GM04504 (cell line): ENCODE measurements around the gene C18orf63.
"Not testable (repeated sequence)": the region's sequence is repeated elsewhere in the genome, so short reads cannot be mapped to it uniquely, and the experiment has no call there.

ENCODE experiments used
- DNase-seq: peaks from one replicate; pipeline ENCODE4 v3.0.0-alpha.2; 2012; ENCODE audit warnings: low read depth

Gene C18orf63

DNA sequence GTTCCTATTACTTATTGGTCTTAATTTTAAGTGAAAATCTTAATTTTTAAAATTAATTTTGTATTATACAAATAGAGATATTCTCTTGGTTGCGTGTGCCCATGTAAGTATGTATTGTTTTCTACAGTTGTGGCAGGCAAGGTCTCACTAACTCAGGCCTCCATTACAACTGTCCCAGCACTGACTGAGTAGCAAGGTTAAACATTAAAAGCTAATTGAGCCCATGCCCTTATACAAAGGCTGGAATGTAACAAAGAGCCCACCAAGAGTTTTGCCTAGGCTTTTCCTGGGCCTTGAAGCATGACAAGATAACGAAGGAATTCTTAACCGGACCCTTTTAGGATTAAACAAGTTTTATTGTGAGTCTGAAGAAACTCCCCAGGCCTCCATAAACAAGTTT is 11.2 kb downstream of the C18orf63 start:
- DNase-seq, result not testable (repeated sequence)

DNA sequence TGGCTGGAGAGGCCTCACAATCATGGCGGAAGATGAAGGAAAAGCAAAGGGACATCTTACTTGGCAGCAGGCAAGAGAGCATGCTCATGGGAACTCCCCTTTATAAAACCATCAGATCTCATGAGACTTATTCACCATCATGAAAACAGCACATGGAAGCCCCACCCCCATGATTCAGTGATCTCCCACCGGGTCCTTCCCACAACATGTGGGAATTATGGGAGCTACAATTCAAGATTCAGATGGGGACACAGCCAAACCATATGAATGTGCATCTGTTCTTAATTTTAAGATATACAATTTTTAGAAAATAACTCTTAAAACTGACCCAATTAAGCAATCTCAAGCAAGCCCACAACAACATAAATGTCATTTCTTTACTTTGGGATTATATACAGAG is 12.6 kb downstream of the C18orf63 start:
- no peak for DNase-seq

DNA sequence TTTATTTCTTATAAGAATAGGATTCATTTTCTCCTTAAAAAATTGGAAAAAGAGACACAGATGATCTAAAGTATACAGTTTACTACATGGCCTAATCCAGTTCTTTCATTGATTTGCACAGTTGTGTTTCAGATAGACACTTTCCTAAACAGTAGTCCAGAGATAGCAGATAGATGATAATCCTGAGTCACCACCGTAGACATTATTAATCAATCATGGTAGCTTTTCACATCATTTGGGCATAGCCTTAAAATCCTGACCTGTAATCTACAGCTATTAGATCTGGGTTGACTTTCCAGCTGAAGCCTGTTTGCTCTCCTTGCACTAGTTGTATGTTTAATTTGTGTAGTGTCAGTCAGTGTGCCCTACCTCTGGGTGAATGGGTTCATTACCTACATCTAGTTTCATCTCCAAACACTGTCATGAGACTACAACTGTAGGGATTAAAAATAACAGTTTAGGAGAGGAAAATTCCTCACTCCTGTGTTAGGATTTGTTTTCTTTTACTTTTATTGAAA is 14.1 kb downstream of the C18orf63 start:
- DNase-seq, result no peak

DNA sequence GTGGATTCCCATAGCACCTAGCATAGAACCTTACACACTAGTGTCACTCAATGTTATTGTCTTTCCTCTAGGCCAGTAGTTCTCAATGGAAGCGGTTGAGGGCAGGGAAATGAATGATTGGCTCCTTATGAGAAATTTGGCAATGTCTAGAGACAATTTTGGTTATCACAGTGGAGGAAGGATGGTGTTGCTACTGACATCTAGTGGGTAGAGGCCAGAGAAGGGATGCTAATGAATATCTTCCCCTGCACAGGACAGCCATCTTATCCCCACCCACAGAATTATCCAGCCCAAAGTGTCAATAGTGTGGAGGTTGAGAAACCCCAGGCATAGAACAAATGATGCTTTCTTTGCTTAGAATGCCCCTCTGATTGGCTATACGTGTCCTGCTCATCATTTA is 15.8 kb downstream of the C18orf63 start:
- peak; percentile 41 for DNase-seq

DNA sequence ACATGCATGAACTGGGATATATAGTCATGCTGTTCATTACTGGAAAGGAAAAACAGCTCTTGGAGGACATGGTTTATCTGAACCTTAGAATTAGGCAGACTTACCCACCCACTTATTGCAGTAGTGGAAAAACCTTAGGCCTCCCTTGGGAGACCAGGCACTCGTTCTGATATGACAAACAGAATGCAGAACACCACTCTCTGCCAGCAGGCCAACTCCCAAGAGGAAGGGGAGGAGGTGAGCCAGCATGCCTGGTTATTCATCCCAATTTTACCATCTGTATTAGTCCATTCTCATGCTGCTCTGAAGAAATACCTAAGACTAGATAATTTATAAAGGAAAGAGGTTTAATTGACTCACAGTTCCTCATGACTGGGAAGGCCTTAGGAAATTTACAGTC is 17.5 kb downstream of the C18orf63 start:
- no peak for DNase-seq

DNA sequence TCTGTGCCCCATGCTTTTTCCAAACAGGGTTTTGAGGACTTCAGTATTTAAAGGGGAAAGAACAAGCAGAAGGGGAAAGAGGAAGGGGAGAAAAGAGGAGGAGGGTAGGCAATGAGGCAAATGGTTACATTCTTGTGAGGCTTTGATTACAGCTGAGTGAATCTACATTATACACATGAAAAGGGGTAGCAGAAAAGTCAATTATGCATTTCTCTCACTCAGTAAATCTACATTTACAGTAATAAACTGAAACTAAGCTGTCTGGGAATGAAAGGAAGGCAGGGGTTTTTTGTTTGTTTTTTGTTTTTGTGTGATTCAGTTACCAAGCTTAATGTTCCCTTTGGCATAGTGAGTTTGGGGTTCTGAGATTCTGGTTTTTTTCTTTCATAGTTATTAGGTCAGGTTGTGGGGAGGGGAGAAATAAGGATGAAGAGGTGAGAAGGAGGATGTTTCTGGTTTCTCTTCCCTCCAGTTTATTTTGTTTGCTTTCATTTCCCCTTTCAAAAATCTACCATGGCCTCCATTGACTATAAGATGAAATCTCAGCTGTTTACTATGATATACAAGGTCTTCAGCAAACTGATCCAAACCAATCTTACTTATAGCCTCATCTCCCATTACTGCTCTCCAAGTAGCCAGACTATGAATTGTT is 18.7 kb downstream of the C18orf63 start:
- DNase-seq, result no peak

DNA sequence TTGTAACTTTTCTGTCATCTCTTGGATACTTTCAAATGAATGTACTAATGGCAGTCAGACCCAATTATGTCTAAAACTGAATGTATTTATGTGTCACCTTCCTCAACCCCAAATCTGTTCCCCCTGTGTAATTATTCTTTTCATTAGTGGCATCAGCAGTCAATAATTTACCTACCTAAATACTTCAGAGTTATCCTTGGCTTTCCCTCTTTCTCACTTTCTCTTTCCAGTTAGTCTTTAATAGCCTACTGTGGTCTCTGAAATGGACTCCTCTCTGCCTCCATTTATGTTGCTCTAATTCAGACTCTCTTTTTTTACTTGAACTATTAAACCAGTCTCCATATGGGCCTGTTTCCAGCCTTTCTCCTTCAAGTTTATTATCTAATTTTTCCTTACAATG is 21.0 kb downstream of the C18orf63 start:
- DNase-seq, result no peak

DNA sequence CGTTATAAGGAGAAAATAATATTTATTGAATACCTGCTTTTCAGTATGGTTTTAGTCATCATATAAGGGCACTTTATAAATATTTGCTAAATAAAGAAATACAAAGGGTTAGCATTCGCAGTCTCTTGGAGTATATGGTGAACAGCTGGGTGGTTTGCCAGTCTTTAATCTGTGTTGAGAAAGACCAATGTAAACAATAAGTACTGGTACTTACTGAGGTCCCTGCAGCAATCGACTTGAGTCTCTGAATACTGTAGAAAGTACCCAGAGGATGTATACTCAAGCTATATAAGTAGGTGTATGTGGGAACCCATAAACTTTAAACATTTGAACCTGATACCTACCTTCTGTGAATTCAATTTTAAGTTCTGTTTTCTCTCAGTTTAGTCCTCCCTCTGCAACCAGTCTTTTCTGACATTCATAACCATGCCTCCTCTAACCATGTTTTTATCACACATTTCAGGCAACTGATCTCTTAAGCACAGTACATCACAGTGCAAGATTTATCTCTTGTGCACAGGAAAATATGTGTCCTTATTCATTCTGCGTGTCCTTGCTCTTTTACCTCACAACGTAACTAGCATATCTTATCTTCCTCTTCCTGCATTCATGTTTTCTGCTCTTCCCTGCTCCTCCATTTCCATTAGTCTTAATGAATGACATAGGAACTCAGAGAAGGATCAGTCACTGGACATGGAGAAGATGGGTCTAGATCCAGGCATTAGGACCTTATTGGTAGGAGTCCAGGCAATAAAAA is 21.7 kb downstream of the C18orf63 start:
- no peak for DNase-seq

DNA sequence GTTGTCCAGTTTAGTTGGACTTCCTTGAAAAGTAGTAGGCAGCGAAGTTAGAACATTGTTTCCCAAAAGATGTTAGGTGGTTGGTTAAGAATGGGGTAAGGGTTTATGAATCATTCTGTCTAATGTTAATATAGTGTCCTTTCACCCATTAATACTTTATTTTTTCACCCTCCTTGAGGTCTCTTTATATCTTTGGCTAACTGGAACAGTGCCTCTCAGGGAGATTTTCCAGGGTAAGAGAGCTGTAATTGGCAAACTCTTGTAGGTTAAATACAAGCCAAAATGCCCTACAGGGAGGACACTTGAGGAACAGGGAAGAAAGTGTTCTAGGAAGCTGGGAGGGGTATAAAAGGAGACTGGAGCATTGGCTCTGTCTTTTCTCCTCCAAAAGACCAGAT is 22.3 kb downstream of the C18orf63 start:
- no peak for DNase-seq

DNA sequence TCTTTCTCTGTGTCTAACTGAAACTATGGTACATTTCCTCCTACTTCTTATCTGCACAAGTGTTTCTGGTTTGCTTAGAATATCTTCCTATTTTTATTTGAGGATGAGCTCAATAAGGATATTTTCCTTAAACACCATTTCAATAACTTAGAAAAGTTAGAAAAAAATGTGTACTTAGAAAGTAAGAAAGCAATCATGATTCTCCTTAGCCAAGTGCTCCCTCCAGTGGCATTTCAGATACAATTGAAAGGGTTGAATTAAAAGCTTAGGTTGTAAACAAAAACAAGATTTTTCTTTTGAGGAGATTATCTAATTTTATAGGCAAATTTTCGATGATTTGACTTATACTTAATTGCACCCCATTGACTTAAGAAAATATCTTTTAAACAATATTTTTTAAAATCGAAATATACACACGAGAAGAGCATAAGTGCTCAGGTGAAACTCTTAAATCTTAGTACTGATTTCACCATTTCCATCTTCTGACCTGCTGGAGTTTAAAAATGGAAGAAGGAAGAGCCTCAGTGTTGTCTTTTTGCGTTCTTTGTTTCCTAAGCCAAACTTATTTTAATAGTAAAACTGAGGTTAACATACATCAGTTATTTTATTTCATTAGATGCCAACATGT is 26.9 kb downstream of the C18orf63 start:
- peak; percentile 21 for DNase-seq

DNA sequence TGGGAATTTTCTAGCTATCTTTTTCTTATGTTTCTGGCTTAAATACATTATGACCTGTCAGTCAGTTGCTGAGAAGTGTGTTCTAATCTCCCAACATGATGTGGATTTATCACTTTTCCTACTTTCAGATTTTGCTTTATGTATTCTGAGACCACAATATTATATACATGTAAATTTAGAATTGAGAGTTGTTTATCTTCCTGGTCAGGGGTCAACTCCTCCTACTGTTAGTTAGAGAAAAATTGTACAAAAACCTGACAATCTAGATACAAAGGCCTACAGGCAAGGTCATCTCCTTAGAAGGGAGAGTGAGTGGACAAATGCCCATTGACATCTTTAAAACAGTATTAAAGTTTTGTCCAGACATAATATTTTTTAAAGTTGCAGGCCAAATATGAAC is 30.6 kb downstream of the C18orf63 start:
- DNase-seq, result no peak

DNA sequence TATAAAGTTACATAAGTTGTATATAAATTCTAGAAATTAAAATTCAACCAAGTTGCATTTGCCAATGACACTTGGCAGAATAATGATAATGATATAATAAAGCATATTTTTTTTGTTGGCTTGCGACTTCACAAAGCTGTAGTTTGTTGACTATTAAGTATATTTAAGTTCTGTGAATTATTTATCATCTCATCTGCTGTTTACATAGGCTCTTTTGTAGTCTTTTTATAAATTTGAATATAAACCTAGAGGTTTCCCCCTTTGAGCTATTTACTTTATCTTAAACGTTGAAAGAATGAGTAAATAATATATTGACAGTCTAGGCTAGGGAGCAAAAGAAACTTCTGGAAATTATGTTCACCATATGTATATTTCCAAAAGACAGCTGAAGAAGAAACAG is 32.9 kb downstream of the C18orf63 start:
- DNase-seq, result no peak

DNA sequence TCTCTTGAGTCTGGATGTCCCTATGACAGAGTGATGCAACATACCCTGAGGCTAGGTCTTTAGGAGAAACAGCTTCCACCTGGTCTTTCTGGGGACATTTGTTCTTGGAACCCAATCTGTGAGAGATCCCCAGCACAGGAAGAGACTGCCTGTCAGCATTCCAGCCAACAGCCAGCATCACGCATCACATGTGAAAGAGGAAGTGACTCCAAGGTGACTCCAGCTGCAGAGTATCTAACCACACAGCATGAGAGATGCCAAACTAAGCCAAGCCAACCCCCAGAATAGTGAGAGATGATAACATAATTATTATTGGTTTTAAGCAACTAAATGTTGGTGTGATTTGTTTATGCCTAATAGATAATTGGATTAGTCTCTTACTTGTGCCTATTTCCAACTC is 35.7 kb downstream of the C18orf63 start:
- peak; percentile 33 for DNase-seq

DNA sequence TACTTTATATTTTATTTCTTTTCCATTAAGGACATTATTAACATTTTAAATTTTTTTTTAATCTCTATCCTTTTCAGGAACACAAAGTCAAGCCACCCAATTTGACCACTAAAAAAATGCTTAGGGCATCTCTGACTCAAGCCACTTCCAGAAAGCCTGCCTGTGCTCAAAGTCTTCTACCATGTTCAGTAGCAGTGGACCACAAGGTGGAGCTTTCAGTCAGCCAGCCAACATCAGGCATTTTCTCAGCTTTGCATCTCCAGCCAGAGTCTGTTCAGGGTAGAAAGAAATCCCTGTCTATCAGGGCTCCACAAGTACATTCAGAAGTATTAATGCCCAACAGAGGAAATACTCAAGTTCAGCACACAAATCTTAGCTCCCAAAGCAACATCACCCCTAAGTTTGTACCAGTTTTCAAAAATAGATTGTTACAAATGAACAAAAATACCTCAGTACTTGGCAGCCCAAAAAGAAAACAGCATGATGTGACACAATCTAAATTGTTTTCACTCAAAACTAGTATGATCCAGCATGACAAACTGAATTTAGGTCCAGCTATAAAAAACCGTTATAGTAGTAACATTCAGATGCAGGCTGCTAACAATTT is 37.6 kb downstream of the C18orf63 start:
- peak; percentile 54 for DNase-seq

DNA sequence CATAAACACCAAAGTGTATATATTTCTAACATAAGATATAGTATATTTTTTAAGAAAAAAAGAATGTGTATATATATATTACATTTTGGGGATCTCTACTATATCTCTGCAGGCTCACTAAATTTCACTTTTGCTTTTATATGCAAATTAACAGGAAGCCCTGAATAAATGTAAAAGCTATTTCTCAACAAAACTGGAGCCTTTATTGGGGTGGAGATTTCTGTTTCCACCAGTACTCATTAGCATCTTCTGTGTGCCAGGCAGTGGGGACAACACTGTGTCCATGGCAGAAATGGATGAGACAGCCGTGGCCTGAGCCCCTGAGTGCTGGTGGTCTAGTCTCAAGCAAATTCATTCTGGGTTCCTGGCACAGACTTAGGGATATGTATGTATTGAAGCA is 41.3 kb downstream of the C18orf63 start:
- no peak for DNase-seq

DNA sequence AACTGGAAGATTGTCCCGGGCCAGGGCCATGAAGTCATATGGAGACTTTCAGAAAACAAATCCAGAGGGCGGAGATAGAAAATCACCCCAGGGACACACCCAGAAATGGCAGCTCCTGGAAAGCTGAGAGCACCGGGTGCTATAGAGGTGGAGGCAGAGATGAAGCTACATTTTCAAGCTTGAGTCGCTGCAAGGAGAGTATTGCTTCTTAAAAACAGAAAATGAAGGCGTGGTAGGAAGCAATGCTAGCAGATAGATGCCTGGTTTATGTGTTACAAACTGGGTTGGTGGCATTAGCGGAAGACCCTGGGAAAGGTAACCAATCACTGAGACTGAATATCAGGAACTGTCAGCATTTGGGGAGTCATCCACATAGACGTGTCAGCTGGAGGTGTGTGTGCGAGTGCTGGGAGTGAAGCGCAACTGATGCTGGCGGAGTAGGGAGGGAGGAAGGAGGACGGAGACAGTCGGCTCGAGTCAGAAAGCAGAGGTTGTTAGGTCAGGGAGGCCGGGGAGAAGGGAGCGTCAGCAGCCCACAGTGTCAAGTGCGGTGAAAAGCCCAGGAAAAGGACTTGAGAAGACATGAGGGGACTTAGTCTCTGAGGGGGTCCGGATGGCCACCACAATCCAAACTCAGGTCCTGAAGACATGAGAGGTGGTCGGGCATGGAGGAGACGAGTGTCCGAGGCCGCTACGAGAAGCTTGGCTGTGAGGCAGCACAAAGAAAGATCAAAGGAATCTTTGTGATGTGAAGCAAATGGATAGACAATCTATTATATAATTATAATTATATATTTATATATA is 45.4 kb downstream of the C18orf63 start:
- no peak for DNase-seq

DNA sequence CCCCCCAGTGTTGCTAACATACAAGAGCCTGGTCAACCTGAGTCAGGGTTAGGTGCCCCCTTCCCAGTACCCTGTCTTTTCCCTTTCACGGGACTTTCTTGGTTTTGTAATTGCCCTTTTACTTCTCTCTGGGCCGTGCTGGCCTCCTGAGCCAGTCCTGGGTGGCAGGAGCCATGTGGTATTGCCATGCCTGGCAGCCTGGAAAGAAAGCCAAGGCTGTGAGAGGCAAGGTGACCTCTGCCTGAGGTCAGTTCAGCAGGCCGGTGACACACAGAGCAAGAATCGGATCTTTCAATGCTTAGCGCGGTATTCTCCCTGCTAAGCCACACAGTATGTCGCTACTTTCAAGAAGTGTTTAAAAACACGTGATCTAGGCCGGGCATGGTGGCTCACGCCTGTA is 52.3 kb downstream of the C18orf63 start:
- DNase-seq, result no peak

DNA sequence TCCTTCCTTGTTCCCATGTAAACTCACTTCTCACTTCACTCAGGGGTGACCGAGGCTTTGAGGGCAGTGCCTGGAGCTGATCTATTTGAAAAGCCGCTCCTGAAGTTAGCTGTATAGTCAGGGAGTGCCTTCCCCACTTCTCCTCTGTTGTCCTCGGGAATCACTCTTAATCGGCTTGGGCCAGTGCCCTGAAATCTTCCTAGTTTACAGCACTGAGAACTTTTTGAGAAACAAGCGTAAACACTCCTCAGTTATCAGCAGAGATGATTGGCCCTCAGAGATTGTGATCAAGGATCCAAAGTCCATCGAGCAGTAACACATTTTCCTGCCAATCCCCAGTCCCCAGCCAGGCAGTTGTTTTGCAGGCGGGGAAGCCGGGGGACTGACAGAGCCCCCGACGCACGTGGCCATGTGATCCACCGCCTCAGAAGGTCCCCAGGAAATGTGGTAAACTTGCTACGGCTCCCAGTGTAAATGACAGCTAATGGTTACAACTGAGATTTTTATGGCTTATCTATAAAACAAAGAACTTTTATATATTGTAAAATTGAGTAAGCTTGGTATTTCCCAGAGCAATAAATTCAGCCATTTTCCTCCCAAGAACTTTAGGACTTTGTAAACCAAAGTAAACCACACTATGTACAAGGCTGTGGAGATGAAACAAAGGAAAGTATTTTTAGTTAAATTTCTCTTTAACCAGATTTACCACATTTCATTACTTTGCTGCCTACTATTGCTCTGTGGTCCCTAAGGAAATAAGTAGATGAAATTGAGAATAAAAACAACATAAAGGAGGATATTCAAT is 53.5 kb downstream of the C18orf63 start:
- DNase-seq, result no peak

DNA sequence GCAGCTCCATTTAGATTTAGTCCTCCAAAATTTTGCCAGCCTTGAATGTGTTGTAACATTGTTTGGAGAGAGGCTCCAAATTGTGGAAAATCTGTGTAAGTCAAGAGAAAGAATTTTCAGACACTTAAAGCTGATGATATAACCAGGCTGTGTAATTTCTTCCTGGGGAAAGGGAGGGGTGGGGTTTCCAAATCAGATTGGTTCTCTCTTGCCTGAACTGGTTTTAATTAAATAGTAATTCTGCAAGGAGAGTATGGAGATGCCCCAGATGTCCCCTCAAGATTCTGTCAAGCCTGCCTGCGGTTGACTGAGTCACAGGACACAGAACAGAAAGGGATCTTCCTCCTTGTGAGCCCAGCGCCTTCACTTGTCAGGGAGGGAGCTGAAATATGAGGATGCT is 54.5 kb downstream of the C18orf63 start:
- peak; percentile 61 for DNase-seq

DNA sequence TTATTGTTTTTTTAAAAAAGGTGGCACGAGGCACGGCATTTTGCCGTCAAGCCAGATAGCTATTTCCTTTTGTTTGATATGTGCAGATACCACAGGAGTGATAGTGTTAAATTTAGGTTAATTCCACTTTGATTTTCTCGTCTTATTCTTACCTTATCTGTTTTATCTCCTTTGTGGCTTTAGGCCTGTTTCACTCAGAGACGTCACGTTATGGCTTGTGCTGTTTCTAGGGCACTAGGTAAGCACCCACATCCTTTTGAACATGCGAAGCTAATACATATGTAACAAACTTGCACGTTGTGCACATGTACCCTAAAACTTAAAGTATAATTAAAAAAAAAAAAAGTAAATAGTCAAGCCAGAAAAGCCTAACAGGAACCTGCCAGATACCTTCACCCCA is 57.8 kb downstream of the C18orf63 start:
- DNase-seq, result no peak

DNA sequence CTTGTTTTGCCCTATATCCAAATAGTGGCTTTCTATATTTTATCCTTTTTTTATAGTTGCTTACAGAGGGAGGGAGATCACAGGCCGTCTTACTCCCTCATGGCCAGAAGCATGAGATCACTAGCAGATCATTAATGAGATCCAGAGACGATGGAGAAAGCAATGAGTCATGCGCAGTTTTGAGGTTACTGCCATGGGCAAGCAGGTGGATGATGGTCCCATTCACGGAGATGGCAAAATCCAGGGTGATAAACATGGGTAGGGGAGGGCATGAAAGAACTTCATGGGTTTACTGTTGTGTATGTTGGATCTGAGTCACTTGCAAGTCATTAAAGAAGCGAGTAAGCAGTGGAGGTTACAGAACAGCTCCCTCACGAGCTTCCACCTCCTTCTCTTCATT is 60.4 kb downstream of the C18orf63 start:
- no peak for DNase-seq
